Measurements from ENCODE around the gene GUCY1A2. TPM values are rescaled to one million over a fixed set of nuclear protein-coding genes. Genes with fewer than 3 reads are reported as not detected.

Gene GUCY1A2
- total RNA-seq, 6 donors from 2014 or later: 4.2 to 22.9 (median 9.2) TPM

GRCh38 chr11:106642331-106642730 lies 375.9 kb downstream of the GUCY1A2 start:
- 70 to 77% methylated on average over 1 of the region's 1 CpG for WGBS, 2 donors
- no peak overlapping the region for H3K27ac ChIP-seq
- H3K4me1 ChIP-seq: no peaks in the 10 kb centered on the region
- H3K9me3 ChIP-seq: peaks cover 0 to 6% (median 0%) of the 10 kb centered on the region in 4 donors
- no peak for ATAC-seq (ENCODE audit: low FRiP score in 2 of 2)
- H3K36me3 ChIP-seq: no peaks in the 10 kb centered on the region
- DNase-seq: no peak
- no peaks in the 10 kb centered on the region for H3K27me3 ChIP-seq
- H3K4me3 ChIP-seq: no peak overlapping the region
- TF ChIP-seq CTCF (IDR thresholded peaks at IDR 0.05): no peak
- TF ChIP-seq POLR2A (IDR thresholded peaks at IDR 0.05): no peak
- TF ChIP-seq POLR2AphosphoS5 (IDR thresholded peaks at IDR 0.05): no peak
- TF ChIP-seq EP300 (IDR thresholded peaks at IDR 0.05): no peak

DNA sequence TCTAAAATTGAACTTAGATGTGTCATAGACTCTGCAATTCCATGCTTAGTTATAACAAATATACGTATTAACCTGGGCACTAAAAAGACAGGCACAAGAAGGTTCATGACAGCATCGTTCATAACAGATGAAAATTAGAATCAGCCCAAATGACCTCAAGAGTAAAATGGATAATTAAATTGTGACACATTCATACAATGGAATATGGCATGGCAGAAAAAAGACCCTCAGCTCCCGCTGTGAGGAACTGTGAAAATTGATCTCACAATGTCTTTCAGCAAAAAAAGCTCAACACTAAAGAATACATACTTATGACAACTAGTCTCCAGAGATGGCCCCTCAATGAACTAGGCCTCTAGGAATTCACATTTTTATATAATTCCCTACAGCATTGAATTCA lies 386.0 kb downstream of the GUCY1A2 start:
- no peak for ATAC-seq (ENCODE audit: low FRiP score in 2 of 2)
- no peaks in the 10 kb centered on the region for H3K9me3 ChIP-seq
- H3K4me3 ChIP-seq: no peak overlapping the region
- H3K36me3 ChIP-seq: no peaks in the 10 kb centered on the region
- 93 to 94% methylated on average over 3 of the region's 3 CpGs for WGBS, 2 donors
- no peaks in the 10 kb centered on the region for H3K27me3 ChIP-seq
- TF ChIP-seq POLR2AphosphoS5 (IDR thresholded peaks at IDR 0.05) (no peak), EP300 (IDR thresholded peaks at IDR 0.05) (no peak), POLR2A (IDR thresholded peaks at IDR 0.05) (no peak), CTCF (IDR thresholded peaks at IDR 0.05) (no peak)
- H3K4me1 ChIP-seq: no peaks in the 10 kb centered on the region
- no peak overlapping the region for H3K27ac ChIP-seq
- no peak for DNase-seq

- no peaks in the 10 kb centered on the region for H3K9me3 ChIP-seq
- no peaks in the 10 kb centered on the region for H3K36me3 ChIP-seq
- 69 to 82% methylated on average over 6 of the region's 6 CpGs for WGBS, 2 donors
- ATAC-seq (ENCODE audit: low FRiP score in 2 of 2): no peak
- H3K4me1 ChIP-seq: no peaks in the 10 kb centered on the region
- no peaks in the 10 kb centered on the region for H3K27me3 ChIP-seq
- TF ChIP-seq POLR2A (IDR thresholded peaks at IDR 0.05) (no peak), EP300 (IDR thresholded peaks at IDR 0.05) (no peak), POLR2AphosphoS5 (IDR thresholded peaks at IDR 0.05) (no peak)
- DNase-seq: no peak
- no peak overlapping the region for H3K4me3 ChIP-seq
- H3K27ac ChIP-seq: no peak overlapping the region
These were observed 390.6 kb downstream of the GUCY1A2 start for GRCh38 chr11:106627694-106628093.

DNA sequence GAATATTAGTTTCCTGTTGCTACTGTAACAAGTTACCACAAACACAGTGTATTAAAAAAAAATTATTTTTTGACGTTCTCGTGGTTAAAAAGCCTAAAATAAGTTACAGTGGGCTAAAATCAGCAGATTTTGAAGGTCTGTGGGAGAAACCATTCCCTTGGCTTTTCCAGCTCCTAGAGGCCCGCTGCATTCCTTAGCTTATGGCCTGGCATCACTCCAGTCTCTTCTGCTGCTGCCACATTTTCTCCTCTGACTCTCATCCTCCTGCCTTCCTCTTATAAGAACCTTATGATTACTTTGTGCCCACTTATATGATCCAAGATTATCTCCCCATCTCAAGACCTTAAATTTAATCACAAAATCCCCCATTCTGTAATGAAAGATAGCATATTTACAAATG lies 392.7 kb downstream of the GUCY1A2 start:
- TF ChIP-seq POLR2AphosphoS5 (IDR thresholded peaks at IDR 0.05) (no peak), CTCF (IDR thresholded peaks at IDR 0.05) (no peak), POLR2A (IDR thresholded peaks at IDR 0.05) (no peak), EP300 (IDR thresholded peaks at IDR 0.05) (no peak)
- H3K27me3 ChIP-seq: no peaks in the 10 kb centered on the region
- 66 to 75% methylated on average over 3 of the region's 3 CpGs for WGBS, 2 donors
- H3K36me3 ChIP-seq: no peaks in the 10 kb centered on the region
- H3K4me3 ChIP-seq: no peak overlapping the region
- H3K4me1 ChIP-seq: no peaks in the 10 kb centered on the region
- DNase-seq (no peak), ATAC-seq (ENCODE audit: low FRiP score in 2 of 2) (no peak)
- no peaks in the 10 kb centered on the region for H3K9me3 ChIP-seq
- no peak overlapping the region for H3K27ac ChIP-seq

DNA sequence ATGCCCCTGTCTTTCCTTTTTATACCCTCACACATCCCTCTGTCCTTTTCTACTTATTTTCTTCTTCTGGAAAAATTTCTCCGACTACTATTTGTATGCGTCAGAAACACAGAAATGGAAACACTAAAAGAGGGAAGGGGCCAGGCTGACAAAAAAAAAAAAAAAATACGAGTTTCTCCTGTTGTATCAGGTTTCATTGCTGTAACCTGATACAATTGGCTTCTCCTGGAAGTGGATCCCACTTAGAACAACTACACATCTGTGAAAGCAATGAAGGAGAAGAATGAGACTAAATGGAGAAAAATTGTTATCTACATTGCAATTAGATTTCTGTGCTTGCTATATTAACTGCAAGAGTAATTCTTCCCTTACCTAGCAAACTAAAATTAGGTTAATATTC lies 393.9 kb downstream of the GUCY1A2 start:
- Histone ChIP-seq H3K27ac (no peak overlapping the region), H3K36me3 (no peaks in the 10 kb centered on the region), H3K4me1 (no peaks in the 10 kb centered on the region), H3K4me3 (no peak overlapping the region), H3K27me3 (no peaks in the 10 kb centered on the region), H3K9me3 (no peaks in the 10 kb centered on the region)
- WGBS, 2 donors: 67 to 68% methylated on average over 3 of the region's 3 CpGs
- no peak for TF ChIP-seq CTCF (IDR thresholded peaks at IDR 0.05)
- TF ChIP-seq POLR2A (IDR thresholded peaks at IDR 0.05): no peak
- no peak for TF ChIP-seq POLR2AphosphoS5 (IDR thresholded peaks at IDR 0.05)
- TF ChIP-seq EP300 (IDR thresholded peaks at IDR 0.05): no peak
- ATAC-seq (ENCODE audit: low FRiP score in 2 of 2) (no peak), DNase-seq (no peak)

All from upper lobe of left lung (tissue), 6 donors.